Measurements from ENCODE around the gene SMAP1. TPM values are rescaled to one million over a fixed set of nuclear protein-coding genes. Genes with fewer than 3 reads are reported as not detected.

Gene SMAP1
- total and polyA plus RNA-seq, 2 experiments from 2014 or later, result 31.1 to 34.6 TPM

- Histone ChIP-seq H4K20me1 (replicated peaks; ENCODE audit: insufficient read depth) (0 out of 2 replicates have a peak, but pooled peaks cover 1% of the 10 kb centered on the region), H3K9me2 (ENCODE audit: insufficient read depth) (no peaks in the 10 kb centered on the region), H3K4me2 (no peak overlapping the region), H3K79me2 (replicated peaks; ENCODE audit: insufficient read depth) (peaks cover 59% of the 10 kb centered on the region), H3K4me1 (ENCODE audit: insufficient read depth) (peaks cover 6% of the 10 kb centered on the region), H2AFZ (no peak overlapping the region), H3K4me3 (no peak overlapping the region), H3K36me3 (ENCODE audit: insufficient read depth) (peaks cover 7% of the 10 kb centered on the region; the same call in 1 of the 2 replicates), H3K27ac (ENCODE audit: low read depth) (no peak overlapping the region), H3F3A (replicated peaks; ENCODE audit: low read depth) (no peaks in the 10 kb centered on the region), H3K27me3 (ENCODE audit: insufficient read depth) (no peaks in the 10 kb centered on the region)
- H3K27me3 Mint-ChIP-seq (ENCODE audit: insufficient read depth, low read depth, poor library complexity), result peaks cover 5% of the 10 kb centered on the region
- TF ChIP-seq ZNF331 (CRISPR knock-in tag; IDR thresholded peaks at IDR 0.05; ENCODE audit: low read depth) (no peak), POLR2AphosphoS5 (IDR thresholded peaks at IDR 0.05; ENCODE audit: low read depth) (no peak), EZH2phosphoT487 (IDR thresholded peaks at IDR 0.05; ENCODE audit: unreplicated experiment) (no peak), ZNF462 (CRISPR knock-in tag; IDR thresholded peaks at IDR 0.05) (no peak), NANOG (IDR thresholded peaks at IDR 0.05; ENCODE audit: borderline replicate concordance) (no peak), ETS1 (IDR thresholded peaks at IDR 0.05) (no peak), ZNF114 (CRISPR knock-in tag; IDR thresholded peaks at IDR 0.05) (no peak), STAT1 (IDR thresholded peaks at IDR 0.05; ENCODE audit: unreplicated experiment) (no peak), EZH2 (IDR thresholded peaks at IDR 0.05; ENCODE audit: low read depth, unreplicated experiment) (no peak), CTCF (conservative IDR thresholded peaks at IDR 0.05; ENCODE audit: low read depth in 2 of 2) (no peak), JUNB (IDR thresholded peaks at IDR 0.05; ENCODE audit: unreplicated experiment) (no peak), CREB1 (CRISPR knock-in tag; IDR thresholded peaks at IDR 0.05; ENCODE audit: low read depth) (no peak), REST (IDR thresholded peaks at IDR 0.05; ENCODE audit: unreplicated experiment) (no peak)
- peaks cover 8% of the 10 kb centered on the region; the same call in 2 of the 3 replicates for H3K4me1 Mint-ChIP-seq
- no peak for ATAC-seq
- peaks cover 9% of the 10 kb centered on the region; the same call in 2 of the 3 replicates for H3K36me3 Mint-ChIP-seq (ENCODE audit: low read depth)
- no peak overlapping the region for H3K4me3 Mint-ChIP-seq
- peaks cover 7% of the 10 kb centered on the region; the same call in 2 of the 3 replicates for H3K9me3 Mint-ChIP-seq
- no peak for DNase-seq (ENCODE audit: low spot score)
- H3K27ac Mint-ChIP-seq, result no peak overlapping the region
These were observed 42.1 kb downstream of the SMAP1 start for GRCh38 chr6:70709826-70710225.
